Measurements from ENCODE around the gene SLC25A3.
"Not testable (repeated sequence)": the region's sequence is repeated elsewhere in the genome, so short reads cannot be mapped to it uniquely, and the experiment has no call there.

The SLC25A3 gene

DNA sequence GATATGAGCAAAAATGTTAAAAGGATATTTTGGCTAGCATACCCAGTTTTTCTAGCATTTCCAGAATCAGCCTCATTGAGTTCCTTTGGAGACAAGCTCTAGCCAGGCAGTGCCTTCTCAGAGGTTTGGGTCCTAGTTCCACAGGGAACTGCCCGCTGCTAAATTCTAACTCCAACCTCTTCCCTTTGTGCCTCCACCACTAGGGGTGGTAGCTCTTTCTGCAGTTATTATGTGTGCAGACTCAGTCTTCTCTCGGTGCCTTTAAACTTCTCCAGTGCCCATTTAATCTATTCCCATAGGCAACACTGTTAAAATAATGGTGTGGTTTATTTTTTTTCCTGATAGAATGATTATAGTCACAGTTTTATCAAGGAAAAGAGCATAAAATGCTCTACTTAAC is 21.5 kb upstream of the SLC25A3 start:
- H3K36me3 ChIP-seq (ENCODE audit: control insufficient read depth in 1 of 2, insufficient read depth in 2 of 2, low read depth in 1 of 2, low read length in 2 of 2), result no peaks in the 10 kb centered on the region
- no peak overlapping the region for H2AK5ac ChIP-seq (ENCODE audit: low read length, severe bottlenecking)
- no peak overlapping the region for H2AFZ ChIP-seq (ENCODE audit: low read depth, low read length)
- H3K23ac ChIP-seq (ENCODE audit: low read length in 2 of 2), result no peak overlapping the region
- no peak overlapping the region for H4K8ac ChIP-seq (ENCODE audit: low read length)
- no peak for DNase-seq
- 60% methylated on average over 1 of the region's 2 CpGs for WGBS
- no peak overlapping the region for H2BK15ac ChIP-seq (ENCODE audit: low read depth, poor library complexity, severe bottlenecking)
- no peak overlapping the region for H3K18ac ChIP-seq (ENCODE audit: low read depth in 1 of 2, low read length in 2 of 2)
- no peak overlapping the region for H3K27ac ChIP-seq (ENCODE audit: low read length, poor library complexity, severe bottlenecking)
- no peak overlapping the region for H3K4me3 ChIP-seq (ENCODE audit: insufficient read depth in 1 of 2, low read depth in 1 of 2, low read length in 2 of 2)
- no peak overlapping the region for H2BK120ac ChIP-seq (ENCODE audit: low read depth, low read length)
- no peak overlapping the region for H3K4me2 ChIP-seq (ENCODE audit: low read length, poor library complexity, severe bottlenecking)
- H3K27me3 ChIP-seq (ENCODE audit: control insufficient read depth in 1 of 2, insufficient read depth in 1 of 2, low read length in 2 of 2), result no peaks in the 10 kb centered on the region
- H4K91ac ChIP-seq (ENCODE audit: low read length), result no peak overlapping the region
- no peak overlapping the region for H3K9ac ChIP-seq (ENCODE audit: low read length)
- H3K79me1 ChIP-seq (replicated peaks; ENCODE audit: low read length, poor library complexity, severe bottlenecking), result no peaks in the 10 kb centered on the region
- H3K9me3 ChIP-seq (ENCODE audit: control insufficient read depth, low read length), result no peaks in the 10 kb centered on the region
- no peak overlapping the region for H2BK5ac ChIP-seq (ENCODE audit: low read depth, low read length, poor library complexity, severe bottlenecking)
- no peaks in the 10 kb centered on the region for H3K4me1 ChIP-seq (ENCODE audit: control insufficient read depth, insufficient read depth, low read depth, low read length)
- no peak overlapping the region for H3K14ac ChIP-seq (ENCODE audit: low read length in 2 of 2)
- no peak overlapping the region for H3K4ac ChIP-seq (ENCODE audit: low read depth in 1 of 2, low read length in 2 of 2)
- H2BK12ac ChIP-seq (ENCODE audit: low read length in 2 of 2), result no peak overlapping the region

DNA sequence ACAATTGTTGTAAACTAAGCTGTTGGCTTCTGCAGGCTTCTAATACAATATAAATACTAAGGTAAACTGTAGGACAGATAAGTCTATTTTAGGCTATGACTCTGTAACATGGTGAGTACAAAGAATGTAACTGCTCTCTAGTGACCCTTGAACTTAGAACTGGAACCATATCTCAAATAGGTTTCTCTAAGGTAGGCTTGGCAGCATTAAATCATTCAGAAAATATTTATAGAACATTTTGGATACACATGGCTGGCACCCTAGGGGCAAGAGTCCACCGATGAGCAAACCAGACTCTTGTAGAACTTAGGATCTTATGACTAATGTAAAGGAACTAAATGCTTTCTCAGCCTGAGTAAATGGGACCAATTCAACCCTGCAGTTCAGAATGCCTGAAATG is 19.4 kb upstream of the SLC25A3 start:
- Histone ChIP-seq H4K91ac (ENCODE audit: low read length) (no peak overlapping the region), H3K4me2 (ENCODE audit: low read length, poor library complexity, severe bottlenecking) (no peak overlapping the region), H3K4ac (ENCODE audit: low read depth in 1 of 2, low read length in 2 of 2) (no peak overlapping the region), H2BK120ac (ENCODE audit: low read depth, low read length) (no peak overlapping the region), H3K9ac (ENCODE audit: low read length) (no peak overlapping the region), H3K4me3 (ENCODE audit: insufficient read depth in 1 of 2, low read depth in 1 of 2, low read length in 2 of 2) (no peak overlapping the region), H2AFZ (ENCODE audit: low read depth, low read length) (no peak overlapping the region), H3K27ac (ENCODE audit: low read length, poor library complexity, severe bottlenecking) (no peak overlapping the region), H2BK5ac (ENCODE audit: low read depth, low read length, poor library complexity, severe bottlenecking) (no peak overlapping the region), H3K14ac (ENCODE audit: low read length in 2 of 2) (no peak overlapping the region), H3K4me1 (ENCODE audit: control insufficient read depth, insufficient read depth, low read depth, low read length) (no peaks in the 10 kb centered on the region), H4K8ac (ENCODE audit: low read length) (no peak overlapping the region), H2BK15ac (ENCODE audit: low read depth, poor library complexity, severe bottlenecking) (no peak overlapping the region), H3K36me3 (ENCODE audit: control insufficient read depth in 1 of 2, insufficient read depth in 2 of 2, low read depth in 1 of 2, low read length in 2 of 2) (no peaks in the 10 kb centered on the region), H3K9me3 (ENCODE audit: control insufficient read depth, low read length) (no peaks in the 10 kb centered on the region), H2BK12ac (ENCODE audit: low read length in 2 of 2) (no peak overlapping the region), H3K79me1 (replicated peaks; ENCODE audit: low read length, poor library complexity, severe bottlenecking) (no peaks in the 10 kb centered on the region), H3K23ac (ENCODE audit: low read length in 2 of 2) (no peak overlapping the region), H3K27me3 (ENCODE audit: control insufficient read depth in 1 of 2, insufficient read depth in 1 of 2, low read length in 2 of 2) (no peaks in the 10 kb centered on the region), H3K18ac (ENCODE audit: low read depth in 1 of 2, low read length in 2 of 2) (no peak overlapping the region), H2AK5ac (ENCODE audit: low read length, severe bottlenecking) (no peak overlapping the region)
- DNase-seq, result no peak
- WGBS, result 76% methylated on average over 1 of the region's 1 CpG

DNA sequence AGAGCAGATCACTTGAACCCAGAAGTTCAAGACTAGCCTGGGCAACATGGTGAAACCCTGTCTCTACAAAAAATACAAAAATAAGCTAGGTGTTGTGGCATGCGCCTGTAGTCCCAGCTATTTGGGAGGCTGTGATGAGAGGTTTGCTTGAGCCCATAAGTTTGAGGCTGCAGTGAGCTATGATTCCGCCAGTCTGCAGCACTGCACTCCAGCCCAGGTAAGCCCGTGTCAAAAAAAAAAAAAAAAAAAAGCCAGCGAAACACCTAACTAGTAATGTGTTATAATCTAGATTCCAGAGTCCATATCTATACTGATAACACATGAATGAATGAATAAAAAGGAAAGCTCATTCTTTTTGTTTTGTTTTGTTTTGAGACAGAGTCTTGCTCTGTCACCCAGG is 18.5 kb upstream of the SLC25A3 start:
- no peak overlapping the region for H3K4me2 ChIP-seq (ENCODE audit: low read length, poor library complexity, severe bottlenecking)
- no peak overlapping the region for H4K8ac ChIP-seq (ENCODE audit: low read length)
- no peak overlapping the region for H2BK120ac ChIP-seq (ENCODE audit: low read depth, low read length)
- H3K9me3 ChIP-seq (ENCODE audit: control insufficient read depth, low read length), result no peaks in the 10 kb centered on the region
- H3K14ac ChIP-seq (ENCODE audit: low read length in 2 of 2), result no peak overlapping the region
- WGBS, result 100% methylated on average over 1 of the region's 4 CpGs
- H3K4me3 ChIP-seq (ENCODE audit: insufficient read depth in 1 of 2, low read depth in 1 of 2, low read length in 2 of 2), result no peak overlapping the region
- no peak overlapping the region for H3K4ac ChIP-seq (ENCODE audit: low read depth in 1 of 2, low read length in 2 of 2)
- no peak overlapping the region for H2BK12ac ChIP-seq (ENCODE audit: low read length in 2 of 2)
- no peak for DNase-seq
- H3K27ac ChIP-seq (ENCODE audit: low read length, poor library complexity, severe bottlenecking), result no peak overlapping the region
- no peak overlapping the region for H2AK5ac ChIP-seq (ENCODE audit: low read length, severe bottlenecking)
- H3K36me3 ChIP-seq (ENCODE audit: control insufficient read depth in 1 of 2, insufficient read depth in 2 of 2, low read depth in 1 of 2, low read length in 2 of 2), result no peaks in the 10 kb centered on the region
- H3K18ac ChIP-seq (ENCODE audit: low read depth in 1 of 2, low read length in 2 of 2), result no peak overlapping the region
- H3K9ac ChIP-seq (ENCODE audit: low read length), result no peak overlapping the region
- H2AFZ ChIP-seq (ENCODE audit: low read depth, low read length), result no peak overlapping the region
- H2BK5ac ChIP-seq (ENCODE audit: low read depth, low read length, poor library complexity, severe bottlenecking), result no peak overlapping the region
- no peaks in the 10 kb centered on the region for H3K79me1 ChIP-seq (replicated peaks; ENCODE audit: low read length, poor library complexity, severe bottlenecking)
- H3K4me1 ChIP-seq (ENCODE audit: control insufficient read depth, insufficient read depth, low read depth, low read length), result peaks cover 3% of the 10 kb centered on the region
- H4K91ac ChIP-seq (ENCODE audit: low read length), result no peak overlapping the region
- H2BK15ac ChIP-seq (ENCODE audit: low read depth, poor library complexity, severe bottlenecking), result no peak overlapping the region
- H3K23ac ChIP-seq (ENCODE audit: low read length in 2 of 2), result no peak overlapping the region
- no peaks in the 10 kb centered on the region for H3K27me3 ChIP-seq (ENCODE audit: control insufficient read depth in 1 of 2, insufficient read depth in 1 of 2, low read length in 2 of 2)

DNA sequence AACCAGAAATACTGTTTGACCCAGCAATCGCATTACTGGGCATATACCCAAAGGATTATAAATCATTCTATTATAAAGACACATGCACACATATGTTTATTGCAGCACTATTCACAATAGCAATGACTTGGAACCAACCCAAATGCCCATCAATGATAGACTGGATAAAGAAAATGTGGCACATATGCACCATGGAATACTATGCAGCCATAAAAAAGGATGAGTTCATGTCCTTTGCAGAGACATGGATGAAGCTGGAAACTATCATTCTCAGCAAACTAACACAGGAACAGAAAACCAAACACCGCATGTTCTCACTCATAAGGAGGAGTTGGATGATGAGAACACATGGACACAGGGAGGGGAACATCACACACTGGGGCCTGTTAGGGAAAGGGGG is 16.7 kb upstream of the SLC25A3 start:
- not testable (repeated sequence) for H4K8ac ChIP-seq (ENCODE audit: low read length); H4K91ac ChIP-seq (ENCODE audit: low read length); H3K9ac ChIP-seq (ENCODE audit: low read length); H2BK12ac ChIP-seq (ENCODE audit: low read length in 2 of 2); H3K23ac ChIP-seq (ENCODE audit: low read length in 2 of 2); H3K27me3 ChIP-seq (ENCODE audit: control insufficient read depth in 1 of 2, insufficient read depth in 1 of 2, low read length in 2 of 2); H3K4me1 ChIP-seq (ENCODE audit: control insufficient read depth, insufficient read depth, low read depth, low read length); H3K18ac ChIP-seq (ENCODE audit: low read depth in 1 of 2, low read length in 2 of 2); H3K36me3 ChIP-seq (ENCODE audit: control insufficient read depth in 1 of 2, insufficient read depth in 2 of 2, low read depth in 1 of 2, low read length in 2 of 2); H3K4me3 ChIP-seq (ENCODE audit: insufficient read depth in 1 of 2, low read depth in 1 of 2, low read length in 2 of 2); H3K4ac ChIP-seq (ENCODE audit: low read depth in 1 of 2, low read length in 2 of 2); H2BK15ac ChIP-seq (ENCODE audit: low read depth, poor library complexity, severe bottlenecking); DNase-seq; H2BK120ac ChIP-seq (ENCODE audit: low read depth, low read length); H3K14ac ChIP-seq (ENCODE audit: low read length in 2 of 2); H2AK5ac ChIP-seq (ENCODE audit: low read length, severe bottlenecking); H3K79me1 ChIP-seq (replicated peaks; ENCODE audit: low read length, poor library complexity, severe bottlenecking); H2BK5ac ChIP-seq (ENCODE audit: low read depth, low read length, poor library complexity, severe bottlenecking); H3K9me3 ChIP-seq (ENCODE audit: control insufficient read depth, low read length); H2AFZ ChIP-seq (ENCODE audit: low read depth, low read length); H3K27ac ChIP-seq (ENCODE audit: low read length, poor library complexity, severe bottlenecking); H3K4me2 ChIP-seq (ENCODE audit: low read length, poor library complexity, severe bottlenecking)
- 100% methylated on average over 1 of the region's 2 CpGs for WGBS
